A673 (cell line): ENCODE measurements around the gene SH3TC1.

Experiments used
- CTCF ChIP-seq: fragments of 300-800, 200-600 bp; sonication (generic); conservative IDR thresholded peaks from 2 replicates; pipeline ENCODE4 v1.5.1; 2017; ENCODE audit warnings: low read depth, mild to moderate bottlenecking, antibody characterized with exemption, low read length, moderate library complexity, mixed read lengths
- EZH2 ChIP-seq: fragments of 200-600 bp; sonication (generic); IDR thresholded peaks from 2 replicates; pipeline ENCODE4 v1.6.1; 2017; ENCODE audit warnings: borderline replicate concordance, low read depth, mild to moderate bottlenecking, mixed read lengths, antibody characterized with exemption, low read length; ENCODE audit not compliant: poor library complexity, severe bottlenecking

- TF ChIP-seq CTCF (no peak), EZH2 (no peak)
These were observed 19.3 kb upstream of the SH3TC1 start for GRCh38 chr4:8179771-8180170.
